ENCODE results near the gene FCHSD2.

The FCHSD2 gene

DNA sequence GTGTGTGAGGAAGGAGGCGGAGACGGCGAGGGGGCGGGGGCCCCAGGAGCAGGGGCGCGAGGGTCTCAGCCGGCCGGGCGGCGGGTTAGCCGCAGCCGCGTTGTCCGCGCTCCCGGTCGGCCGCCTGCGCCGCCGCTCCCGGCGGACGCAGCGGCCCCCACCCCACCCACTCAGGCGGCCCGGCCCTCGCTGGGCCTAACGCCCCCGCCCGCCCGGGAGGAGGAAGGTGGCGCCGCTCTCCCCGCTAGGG lies at the start of gene FCHSD2:
Gene FCHSD2 (minus strand): TSS at position 191 of the 250 bp plus-strand sequence. CDS start 441 bp downstream, outside the sequence.
- DNase-seq (ENCODE audit: low spot score): no peak

DNA sequence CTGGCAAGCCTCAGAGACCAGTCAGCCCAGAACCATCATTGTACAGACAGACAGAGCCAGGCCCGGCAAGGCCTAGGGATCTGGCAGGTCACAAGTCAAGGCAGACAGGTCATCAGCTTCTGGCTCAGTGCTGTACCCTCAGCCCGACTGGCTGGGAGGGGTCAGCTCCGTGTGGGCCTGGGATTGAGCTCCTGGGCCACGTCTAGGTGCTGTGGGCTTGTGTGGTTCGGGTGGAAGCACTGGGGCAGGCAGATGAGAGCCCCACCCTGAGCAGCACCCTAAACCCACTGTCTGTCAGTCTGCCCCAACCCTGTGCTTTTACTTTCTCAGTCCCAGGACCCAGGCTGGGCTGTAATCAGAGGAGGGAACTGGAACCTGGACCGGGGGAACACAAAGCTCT lies 49.0 kb upstream of the FCHSD2 start:
- DNase-seq (ENCODE audit: low spot score): no peak

DNA sequence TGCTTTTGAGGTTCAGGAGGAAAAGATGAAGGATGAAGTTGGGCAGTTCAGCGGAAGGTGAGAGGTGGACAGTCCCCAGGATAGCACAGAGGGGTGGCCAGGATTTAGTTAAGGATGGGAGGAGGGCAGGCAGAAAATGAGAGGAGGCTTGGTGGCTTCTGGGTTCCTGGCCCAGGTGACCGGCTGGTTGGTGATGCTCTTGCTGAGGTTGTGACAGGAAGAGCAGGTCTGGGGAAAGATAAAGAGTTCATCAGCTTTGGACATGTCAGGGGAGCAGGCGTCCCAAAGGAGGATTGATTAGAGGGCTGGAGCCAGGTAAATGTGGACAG lies 48.4 kb upstream of the FCHSD2 start:
- DNase-seq (ENCODE audit: low spot score): no peak

DNA sequence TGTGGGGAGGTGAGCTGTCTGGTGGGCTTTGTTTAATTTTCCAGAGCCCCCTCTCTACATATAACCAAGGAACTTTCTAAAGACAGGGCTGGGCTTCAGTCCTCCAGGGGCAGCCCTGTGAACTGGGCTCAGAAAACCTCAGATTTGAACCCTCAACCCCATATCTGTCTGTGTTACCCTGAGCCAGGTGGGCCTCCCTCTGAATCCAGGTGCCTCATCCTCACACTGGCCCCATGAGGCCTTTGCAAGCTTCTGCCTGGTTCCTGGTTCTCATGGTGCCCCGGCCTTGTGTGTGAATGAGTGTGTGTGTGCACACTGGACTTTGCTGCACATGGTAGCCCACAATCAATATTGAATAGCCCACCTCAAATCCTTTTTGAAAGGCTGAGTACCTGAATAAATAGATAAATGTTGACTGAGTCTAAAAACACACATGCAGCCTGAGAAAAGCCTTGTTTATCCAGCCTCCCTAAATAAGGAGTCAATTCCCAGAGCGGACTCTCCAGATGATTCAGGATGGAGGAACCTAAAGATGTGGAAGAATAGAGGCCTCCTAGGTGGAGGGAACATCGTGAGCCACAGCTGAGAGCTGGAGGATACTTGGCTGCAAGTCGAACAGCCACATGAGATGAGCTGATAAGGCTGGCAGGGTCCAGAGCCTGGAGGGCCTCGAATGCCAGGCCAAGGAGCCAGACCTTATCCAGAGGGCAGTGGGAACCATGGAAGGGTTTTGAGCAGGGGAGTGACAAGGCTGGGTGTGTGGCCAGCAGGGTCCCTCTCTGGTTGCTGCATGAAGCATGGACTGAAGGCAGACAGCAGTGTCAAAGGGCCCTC lies 47.8 kb upstream of the FCHSD2 start:
- DNase-seq (ENCODE audit: low spot score): no peak

DNA sequence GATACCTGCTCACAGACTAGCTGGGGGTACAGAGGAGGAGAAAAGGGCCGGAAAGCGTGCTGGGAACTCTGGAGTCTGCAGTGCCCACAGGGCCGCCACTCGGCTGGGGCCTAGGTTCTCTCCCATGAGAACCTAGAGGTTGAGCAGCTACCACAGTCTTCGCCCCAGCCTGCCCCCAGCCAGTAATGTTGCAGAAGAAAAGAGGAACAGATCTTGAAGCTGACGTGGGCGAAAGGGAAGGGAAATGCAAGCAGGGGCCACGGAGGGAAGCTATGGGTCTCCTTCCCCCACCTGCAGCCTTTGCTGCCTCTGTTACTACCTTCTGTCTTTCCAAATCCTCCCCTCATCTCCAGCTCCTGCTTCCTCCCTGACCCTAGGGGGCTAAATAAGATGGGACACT lies 47.2 kb upstream of the FCHSD2 start:
- no peak for DNase-seq (ENCODE audit: low spot score)

DNA sequence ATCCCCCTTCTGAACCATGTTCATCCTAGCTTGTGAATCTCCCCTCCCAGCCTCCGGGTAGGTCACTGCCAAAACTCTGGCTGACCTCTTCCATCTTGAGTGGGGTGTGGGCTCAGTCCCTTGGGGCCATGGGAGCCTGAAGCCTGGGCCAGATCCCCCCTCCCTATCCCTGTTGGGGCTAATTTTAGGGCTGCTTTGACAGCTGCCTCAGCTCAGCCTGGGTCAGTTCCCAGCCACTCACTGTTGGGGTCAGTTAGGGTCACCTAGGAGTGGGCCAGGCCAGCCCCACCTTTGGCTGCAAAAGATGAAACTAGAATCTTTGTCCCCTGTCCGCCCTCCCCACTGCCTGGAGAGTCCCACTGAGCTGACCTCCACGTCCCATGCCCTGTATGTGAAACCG lies 46.2 kb upstream of the FCHSD2 start:
- DNase-seq (ENCODE audit: low spot score): no peak

DNA sequence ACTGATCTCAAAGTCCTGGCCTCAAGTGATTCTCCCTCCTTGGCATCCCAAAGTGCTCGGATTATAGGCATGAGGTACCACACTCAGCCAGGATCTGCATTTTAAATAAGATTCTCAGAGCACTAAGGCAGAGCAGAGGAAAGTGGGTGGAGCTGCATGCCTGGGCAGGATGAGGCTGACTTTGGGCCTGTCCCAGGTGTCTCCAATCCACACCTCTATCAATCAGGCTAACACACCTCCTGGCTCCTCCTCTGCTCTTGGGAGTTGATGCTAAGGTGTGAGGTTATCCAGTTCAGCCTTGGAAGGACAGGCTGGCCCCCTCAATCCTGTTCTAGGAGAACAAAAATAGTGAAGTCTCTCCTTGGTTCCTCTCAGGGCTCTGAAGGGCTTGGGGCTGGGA lies 45.7 kb upstream of the FCHSD2 start:
- DNase-seq (ENCODE audit: low spot score): no peak

DNA sequence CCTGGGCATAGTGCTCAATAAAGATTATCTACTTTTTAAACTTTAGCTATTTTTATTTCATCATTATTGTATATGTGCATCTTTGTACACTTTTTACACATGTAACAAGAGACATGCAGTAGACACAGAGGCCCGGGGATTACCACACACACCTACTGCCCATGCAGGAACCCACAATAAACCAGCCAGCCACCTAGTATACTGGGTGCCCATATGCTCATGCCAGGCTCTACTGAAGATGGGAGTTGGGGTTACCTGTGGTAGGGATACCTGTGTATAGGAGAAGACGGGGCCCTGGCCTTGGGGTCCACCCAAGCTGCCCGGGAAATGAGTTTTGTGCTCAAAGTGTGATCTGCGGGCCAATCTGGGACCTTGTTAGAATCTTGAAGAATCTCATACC lies 44.8 kb upstream of the FCHSD2 start:
- DNase-seq (ENCODE audit: low spot score): no peak

DNA sequence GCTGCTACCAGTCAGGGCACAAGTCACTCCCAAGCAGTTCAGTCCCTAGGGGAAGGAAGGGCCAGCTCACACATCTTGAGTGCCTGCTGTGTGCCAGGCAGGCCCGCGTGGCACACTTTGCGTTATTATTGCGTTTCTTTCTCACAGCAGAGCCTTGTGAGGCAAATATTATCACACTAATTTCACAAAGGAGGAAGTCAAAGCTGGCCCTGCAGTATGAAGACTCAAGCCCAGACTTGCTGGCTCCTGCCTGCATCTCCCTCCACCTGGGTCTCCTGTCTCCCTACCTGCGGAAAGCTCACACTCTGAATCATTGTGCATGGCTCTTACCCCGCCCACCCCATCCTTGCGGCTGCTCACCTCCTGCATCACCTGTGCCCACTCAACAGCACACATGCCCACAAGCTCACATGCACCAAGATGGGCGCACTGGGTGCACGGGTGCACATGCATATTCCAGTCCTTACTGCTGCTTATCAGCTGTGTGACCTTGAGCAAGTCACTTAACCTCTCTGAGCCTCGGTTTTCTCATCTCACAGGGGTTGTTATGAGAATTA lies 44.3 kb upstream of the FCHSD2 start:
- DNase-seq (ENCODE audit: low spot score): no peak

DNA sequence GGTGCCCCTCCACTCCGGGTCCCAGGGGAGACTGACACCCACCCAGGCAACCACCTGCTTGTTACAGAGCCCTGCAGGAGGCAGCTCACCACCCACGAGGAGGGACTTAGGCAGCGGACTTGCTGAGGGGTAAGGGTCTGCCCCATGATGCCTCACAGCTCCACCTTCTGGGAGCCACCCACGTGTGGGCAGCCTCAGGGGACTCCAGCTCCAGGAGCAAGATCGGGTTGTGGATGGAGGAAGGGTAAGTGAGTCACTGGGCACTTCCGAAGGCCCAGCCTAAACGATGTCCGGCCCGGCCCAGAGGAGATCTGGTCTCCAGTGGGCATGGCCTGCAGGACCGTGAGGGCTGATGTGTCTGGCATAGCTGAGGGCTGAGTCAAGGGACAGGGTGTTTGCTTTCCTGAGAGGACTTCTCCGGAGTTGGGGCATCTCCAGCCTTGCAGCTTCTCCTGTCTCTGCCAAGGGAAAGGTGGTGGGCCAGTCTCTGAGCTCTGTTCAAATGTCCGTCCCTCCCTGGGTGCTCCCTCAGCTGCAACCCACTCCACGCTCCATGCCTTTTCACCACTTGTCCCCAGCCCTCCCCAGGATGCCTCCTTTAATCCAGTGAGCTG lies 43.7 kb upstream of the FCHSD2 start:
- DNase-seq (ENCODE audit: low spot score): no peak

DNA sequence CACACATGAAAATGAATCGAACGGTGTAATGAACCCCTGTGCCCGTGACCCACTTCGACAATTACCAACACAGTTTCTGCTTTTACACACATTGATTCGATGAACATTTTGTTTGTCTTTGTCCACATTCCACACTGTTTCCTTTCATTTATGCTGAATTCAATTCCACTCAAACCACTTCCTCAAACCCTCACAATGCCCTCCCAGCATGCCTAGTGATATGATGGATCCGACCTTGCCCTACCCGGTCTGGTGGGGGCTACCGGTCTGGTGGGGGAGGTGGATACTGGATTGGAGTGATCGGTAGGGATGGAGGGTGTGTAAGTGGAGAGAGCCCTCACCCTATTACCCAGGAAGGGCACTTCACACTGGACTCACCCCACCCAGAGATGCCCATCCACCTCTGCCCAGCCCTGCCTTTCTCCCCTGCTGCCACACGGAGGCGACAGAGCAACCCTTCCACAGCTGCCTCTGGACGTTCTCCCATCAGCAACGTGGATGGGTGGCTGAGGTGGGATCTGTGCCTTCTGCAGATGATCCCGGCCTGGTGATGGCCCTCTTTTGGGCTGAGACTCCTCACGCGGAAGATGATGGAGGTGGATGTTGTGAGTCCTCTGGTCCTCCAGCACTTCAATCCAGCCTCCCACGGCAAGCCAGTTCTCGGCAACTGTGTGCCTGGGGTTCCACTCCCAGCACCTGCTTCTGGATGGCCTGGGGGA lies 43.0 kb upstream of the FCHSD2 start:
- no peak for DNase-seq (ENCODE audit: low spot score)

DNA sequence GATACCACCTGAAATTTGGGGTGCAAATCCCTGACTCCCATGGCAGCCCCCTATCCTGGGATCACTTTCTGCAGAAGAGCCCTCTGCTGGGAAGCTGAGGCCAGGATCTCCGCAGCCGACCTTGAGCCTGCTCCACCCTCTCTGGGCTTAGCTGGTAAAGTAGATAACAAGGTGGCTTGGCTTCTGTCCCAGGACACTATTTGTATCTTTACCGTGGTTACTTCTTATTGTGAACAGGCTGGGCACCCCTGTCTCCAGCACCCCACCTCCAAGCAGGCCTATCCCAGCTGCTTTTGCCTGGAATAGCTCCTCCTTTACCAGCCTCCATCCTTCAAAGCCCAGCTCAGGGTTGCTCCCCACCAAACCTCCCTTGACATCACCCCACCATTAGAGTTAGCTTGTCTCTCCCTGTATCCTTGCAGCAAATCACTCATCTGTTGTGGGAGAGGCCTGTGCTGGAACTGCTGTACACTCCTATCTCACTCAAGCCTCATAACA lies 40.8 kb upstream of the FCHSD2 start:
- DNase-seq (ENCODE audit: low spot score): no peak

DNA sequence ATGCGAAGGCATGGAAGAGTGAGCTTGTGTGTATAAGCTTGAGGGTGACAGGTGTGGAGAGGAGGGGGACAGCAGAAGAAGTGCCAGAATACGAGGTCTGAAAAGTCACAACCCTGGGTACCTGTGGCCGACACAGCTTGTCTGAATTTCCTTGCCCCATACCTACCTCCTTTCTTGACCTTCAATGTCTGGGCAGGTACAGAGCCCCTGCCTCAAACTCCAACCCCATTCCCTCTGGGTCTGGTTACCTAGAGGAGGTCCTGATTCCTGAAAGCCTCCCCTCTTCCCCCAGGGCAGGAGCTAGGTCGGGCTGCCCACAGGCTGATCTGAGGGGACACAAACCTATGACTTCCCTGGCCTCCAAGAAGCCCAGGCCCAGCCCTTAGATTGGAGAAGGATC lies 36.6 kb upstream of the FCHSD2 start:
- DNase-seq (ENCODE audit: low spot score): no peak

DNA sequence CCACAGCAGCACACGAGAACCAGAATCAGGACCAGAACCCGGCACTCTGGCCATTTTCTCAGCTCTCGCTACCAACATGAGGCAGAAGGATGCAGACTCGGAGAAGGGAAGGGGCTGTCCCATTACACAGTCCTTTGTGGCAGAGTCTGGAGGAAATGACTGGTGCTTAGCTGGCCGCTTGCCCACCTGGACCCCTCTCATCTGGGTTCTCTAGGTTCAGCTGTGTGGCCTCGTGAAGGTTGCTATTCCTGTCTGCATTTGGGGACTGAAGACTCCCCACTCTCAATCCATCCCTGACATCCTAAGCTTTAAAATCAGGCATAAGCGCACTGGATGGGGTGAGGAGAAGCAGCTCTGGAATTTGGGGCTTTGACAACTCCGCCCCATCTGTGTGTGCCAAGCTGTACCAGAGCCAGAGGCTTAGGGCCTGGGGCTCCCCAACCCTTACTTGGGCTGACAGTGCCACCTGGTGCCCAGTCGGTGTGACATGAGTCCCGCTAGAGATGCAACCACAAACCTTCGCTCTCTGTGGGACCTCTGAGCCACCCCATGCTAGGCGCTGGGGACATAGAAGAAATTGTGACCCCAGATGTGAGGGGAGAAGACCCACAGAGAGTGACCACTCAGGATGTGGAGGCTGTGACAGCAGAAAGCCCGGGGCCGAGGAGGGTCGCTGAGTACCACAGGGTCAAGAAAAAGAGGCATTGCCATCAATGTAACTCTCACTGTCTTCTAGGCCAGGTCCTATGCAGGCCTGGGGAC lies 35.8 kb upstream of the FCHSD2 start:
- DNase-seq (ENCODE audit: low spot score): peak; percentile 90

DNA sequence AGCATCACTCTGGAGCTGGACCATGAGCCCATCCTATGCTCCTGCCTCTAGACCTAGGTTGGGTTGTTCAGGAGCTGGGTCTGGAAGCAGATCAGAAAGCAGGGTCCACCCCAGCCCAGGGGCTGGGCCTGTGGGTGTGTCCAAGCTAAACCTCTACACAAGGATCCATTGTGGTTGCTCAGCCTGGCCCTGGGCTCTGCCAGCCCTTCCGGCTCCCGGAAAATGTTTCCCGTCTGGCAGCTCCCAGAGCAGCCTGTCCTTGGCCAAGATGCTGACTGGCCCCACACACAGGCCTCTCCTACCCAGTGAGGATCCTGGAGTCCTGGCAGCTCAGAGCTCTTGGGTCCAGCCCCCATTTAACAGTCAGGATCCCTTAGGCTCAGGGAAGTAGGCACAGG lies 35.3 kb upstream of the FCHSD2 start:
- DNase-seq (ENCODE audit: low spot score): no peak

DNA sequence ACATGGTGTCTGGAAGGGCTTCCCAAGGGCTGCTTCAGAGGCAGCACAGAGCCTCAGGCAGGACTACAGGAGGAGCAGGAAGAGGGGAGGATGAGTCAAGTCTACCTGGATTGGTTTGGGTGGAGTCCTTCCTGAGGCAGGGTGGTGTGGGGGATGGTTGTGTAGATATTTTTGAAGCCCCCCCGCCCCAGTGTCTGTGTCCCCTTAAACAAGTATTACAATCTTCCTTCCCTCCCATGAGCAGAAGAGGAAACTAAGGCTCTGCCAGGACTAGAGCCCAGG lies 34.7 kb upstream of the FCHSD2 start:
- no peak for DNase-seq (ENCODE audit: low spot score)

DNA sequence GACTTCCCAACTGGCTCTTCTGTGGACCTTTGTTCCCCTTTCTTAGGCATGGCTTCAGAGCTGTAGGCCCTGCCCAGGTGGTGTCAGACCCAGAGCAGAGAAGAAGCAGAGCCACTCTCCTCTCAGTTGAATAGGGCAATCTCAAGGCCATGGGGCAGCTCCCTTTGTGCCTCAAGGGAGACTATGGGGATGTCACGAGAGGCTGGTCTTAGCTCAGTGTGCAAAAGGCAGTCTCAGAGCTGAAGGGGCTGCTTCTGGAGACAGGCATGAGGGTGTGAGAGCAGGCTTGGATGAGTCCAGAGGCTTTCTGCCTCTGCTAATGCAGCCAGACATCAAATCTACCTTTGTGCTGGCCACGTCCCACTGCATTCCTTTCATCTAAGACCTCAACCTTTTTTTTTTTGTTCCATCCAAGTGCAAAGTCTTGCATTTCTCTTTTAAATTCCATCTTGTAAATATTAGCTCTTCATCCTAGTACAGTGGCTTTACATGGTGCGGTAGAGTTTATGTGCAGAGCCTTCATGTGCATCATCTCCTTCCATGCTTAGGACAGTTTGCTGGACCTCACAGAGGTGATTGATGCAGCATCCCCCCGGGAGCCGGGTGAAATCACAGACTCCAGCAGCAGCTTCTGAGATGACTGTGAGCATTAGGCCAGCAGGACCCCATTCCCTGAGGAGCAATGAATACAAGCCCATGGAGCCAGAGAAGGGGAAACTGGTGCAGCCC lies 34.2 kb upstream of the FCHSD2 start:
- no peak for DNase-seq (ENCODE audit: low spot score)

DNA sequence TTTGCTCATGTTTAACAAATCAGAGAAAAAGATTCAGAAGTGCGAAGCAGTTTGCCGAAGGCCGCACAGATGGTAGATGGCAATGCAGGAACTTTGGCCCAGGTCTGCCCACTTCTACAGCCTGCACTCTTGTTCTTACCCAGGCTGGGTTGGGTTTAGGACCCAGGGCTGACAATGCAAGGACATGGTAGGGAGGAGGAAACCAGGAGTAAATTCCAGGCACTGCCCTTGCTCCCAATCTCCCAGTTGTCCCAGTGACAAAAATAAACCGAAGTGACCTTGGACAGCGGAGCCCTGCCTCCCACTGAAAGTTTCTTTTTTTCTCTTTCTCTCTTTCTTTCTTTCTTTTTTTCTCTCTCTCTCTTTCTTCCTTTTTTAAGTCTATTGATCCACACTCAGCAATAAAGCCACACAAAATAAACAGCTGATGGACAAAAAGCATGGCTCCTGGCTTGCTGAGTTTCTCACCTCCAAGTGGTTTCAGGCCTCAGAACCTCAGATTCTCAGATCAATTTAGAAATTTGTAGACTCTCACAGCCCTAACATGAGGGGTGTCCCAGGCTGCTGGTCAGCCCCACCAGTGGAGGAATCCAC lies 33.5 kb upstream of the FCHSD2 start:
- DNase-seq (ENCODE audit: low spot score): no peak

DNA sequence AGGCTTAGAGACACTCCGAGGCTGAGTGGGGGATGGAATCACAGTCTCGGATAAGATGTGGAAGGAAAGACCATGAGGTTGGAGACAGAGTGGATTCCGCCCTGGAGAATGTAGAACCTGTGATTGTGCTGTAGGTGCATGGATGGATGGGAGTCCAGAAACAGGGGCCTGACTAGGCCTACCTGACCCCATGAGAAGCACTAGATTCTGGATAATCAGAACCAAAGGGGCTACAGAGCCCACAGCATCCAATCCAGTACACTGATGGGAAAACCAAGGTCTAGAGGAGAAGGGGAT lies 32.3 kb upstream of the FCHSD2 start:
- DNase-seq (ENCODE audit: low spot score): no peak

DNA sequence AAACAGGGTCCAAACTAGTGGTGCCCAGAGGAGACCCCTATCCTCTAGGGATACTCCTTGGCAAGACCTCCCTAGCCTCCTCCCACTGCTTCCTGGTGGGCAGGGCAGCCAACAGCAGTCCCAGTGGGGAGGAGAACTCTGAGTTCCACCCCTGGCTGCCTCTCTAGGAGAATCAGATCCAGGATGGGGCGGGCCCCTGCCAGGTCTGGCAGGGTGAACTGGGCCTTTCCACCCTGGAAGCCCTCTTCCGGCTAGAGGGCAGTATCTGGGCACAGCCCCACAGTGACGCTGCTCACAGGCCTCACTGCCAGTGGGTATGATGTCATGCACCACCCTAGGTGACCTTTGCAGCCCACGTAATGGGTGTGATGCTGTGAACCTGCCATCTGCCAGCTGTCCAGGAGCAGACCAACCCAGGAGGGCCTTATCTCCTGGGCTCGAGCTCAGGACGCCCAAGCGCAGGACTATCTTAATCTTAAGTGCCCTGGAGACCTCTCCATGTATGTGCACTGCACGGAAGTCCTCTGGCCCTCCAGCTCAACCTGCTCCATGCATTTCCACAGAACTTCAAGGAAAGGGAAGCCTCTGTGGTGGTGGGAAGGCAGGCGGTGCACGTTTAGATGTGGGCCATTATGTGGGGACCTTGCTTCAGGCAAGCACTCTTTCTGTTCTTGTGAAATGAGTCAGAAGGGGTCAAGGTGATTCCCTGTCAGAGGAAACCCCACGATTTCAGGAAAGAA lies 31.8 kb upstream of the FCHSD2 start:
- no peak for DNase-seq (ENCODE audit: low spot score)

Data from left forelimb (tissue), 1 donor.